Spleen (tissue), 7 donors: Measurements from ENCODE around the gene COBL.

Source experiments
- CTCF ChIP-seq, 11 experiments: fragments of 200-600 bp in 7 of 11; fragments of 450-650 bp in 4 of 11; sonication (generic) in 4 of 11; IDR thresholded peaks in 8 of 11; conservative IDR thresholded peaks in 3 of 11; 1 replicate in 7 of 11; 2 replicates in 4 of 11; pipeline versions ENCODE4 v1.4.0 to v1.8.0; 2016 to 2021; ENCODE audit warnings: antibody characterized with exemption in 11 of 11, inconsistent platforms in 4 of 11, mild to moderate bottlenecking in 1 of 11
- POLR2A ChIP-seq, 3 donors: fragments of 450-650 bp; IDR thresholded peaks; one replicate each; pipeline ENCODE4 v1.5.1; 2017; ENCODE audit warnings: antibody characterized with exemption in 3 of 3, mild to moderate bottlenecking in 1 of 3
- POLR2AphosphoS5 ChIP-seq, 3 donors: sonication (generic); formaldehyde crosslinking; IDR thresholded peaks; one replicate each; pipeline ENCODE4 v1.5.1; 2017; ENCODE audit warnings: antibody characterized with exemption in 3 of 3
- donor health status: DM: no; HTN: no; CAD: no; lungs with moderate emphysema.
- donor health status: DM: no; HTN: no; CAD: no.
- donor health status: DM: no; HTN: no; CAD: no.

GRCh38 chr7:51354434-51354833, 37.8 kb upstream of the COBL start:
- TF ChIP-seq CTCF (IDR thresholded peaks at IDR 0.05 in 8 of 11, conservative IDR thresholded peaks at IDR 0.05 in 3 of 11) (no peak), POLR2A (IDR thresholded peaks at IDR 0.05) (no peak), POLR2AphosphoS5 (IDR thresholded peaks at IDR 0.05) (no peak)
